K562 (cell line): ENCODE results near the gene TICAM1. TPM values are rescaled to one million over a fixed set of nuclear protein-coding genes. Genes with fewer than 3 reads are reported as not detected.

ENCODE experiments used
- ATF7 ChIP-seq: fragments of 450-650 bp; IDR thresholded peaks from 2 replicates; pipeline ENCODE4 v1.7.1; 2014; ENCODE audit warnings: mild to moderate bottlenecking, moderate library complexity
- ELF1 ChIP-seq: fragments of 200-800 bp; sonication (Bioruptor generic); IDR thresholded peaks from 2 replicates; pipeline ENCODE4 v1.6.1; 2016; ENCODE audit warnings: missing genetic modification characterization, missing compliant biosample characterization
- FUS ChIP-seq: fragments of 200-400 bp; formaldehyde crosslinking; optimal IDR thresholded peaks from 2 replicates; pipeline ENCODE3; 2017; ENCODE audit warnings: low read depth, low read length
- JUNB ChIP-seq: fragments of 450-650 bp; formaldehyde crosslinking; conservative IDR thresholded peaks from 2 replicates; pipeline ENCODE4 v1.4.0; 2020; ENCODE audit warnings: mild to moderate bottlenecking
- MEF2A ChIP-seq: IDR thresholded peaks from 2 replicates; pipeline ENCODE4 v1.6.1; 2011; ENCODE audit warnings: low read depth, mild to moderate bottlenecking, low read length, moderate library complexity; ENCODE audit not compliant: control insufficient read depth
- NFRKB ChIP-seq: fragments of 450-650 bp; IDR thresholded peaks from 2 replicates; pipeline ENCODE4 v1.6.1; 2016; ENCODE audit warnings: low read depth
- PML ChIP-seq: IDR thresholded peaks from 2 replicates; pipeline ENCODE4 v1.6.1; 2012; ENCODE audit warnings: low read length, inconsistent platforms
- RCOR1 ChIP-seq, 2 experiments: IDR thresholded peaks; 2 replicates each; pipeline ENCODE4 v1.6.1; 2012; ENCODE audit warnings: low read depth in 2 of 2, low read length in 2 of 2, borderline replicate concordance in 1 of 2, improper control_type of control experiment in 1 of 2
- SMARCA4 ChIP-seq: fragments of 450-650 bp; IDR thresholded peaks from 2 replicates; pipeline ENCODE4 v1.6.1; 2016
- YY1 ChIP-seq, 3 experiments: IDR thresholded peaks; 2 replicates each; pipeline ENCODE4 v1.6.1; 2011; ENCODE audit warnings: low read length in 2 of 3, mild to moderate bottlenecking in 2 of 3, moderate library complexity in 2 of 3, borderline replicate concordance in 1 of 3, control low read depth in 1 of 3, low read depth in 1 of 3; ENCODE audit not compliant: insufficient read depth in 3 of 3, insufficient replicate concordance in 2 of 3, control insufficient read depth in 1 of 3, insufficient read length in 1 of 3; ENCODE audit errors: extremely low read depth in 1 of 3
- polyA plus RNA-seq, 8 experiments: library from polyadenylated mRNA; depleted of rRNA in 4 of 8; stranded (reverse) in 5 of 8; unstranded in 3 of 8; fragments of >200 nt; fragmentation: Nextera tagmentation in 2 of 8; fragmentation: Illumina TruSeq in 1 of 8; extraction: Ambion mirVana in 2 of 8; extraction: Trizol in 1 of 8; gene quantifications; 2 replicates each; pipeline versions ENCODE4 v1.2.1 to v1.2.3, GENCODE V29; 2011 to 2014; ENCODE audit warnings: inconsistent platforms in 1 of 8, missing spikeins in 1 of 8
- total RNA-seq, 7 experiments: library from RNA; depleted of rRNA in 6 of 7; stranded (reverse); fragments of >200 nt in 6 of 7; fragmentation: Illumina TruSeq in 2 of 7; extraction: Trizol in 2 of 7; gene quantifications; 2 replicates each; pipeline versions ENCODE4 v1.2.1 to v1.2.3, GENCODE V29; 2011 to 2021; ENCODE audit warnings: low replicate concordance in 1 of 7
- TF ChIP-seq, protein P1 (sequence below): fragments of 450-650 bp; IDR thresholded peaks from 2 replicates; pipeline ENCODE4 v1.6.1; 2017; ENCODE audit warnings: antibody characterized with exemption, mild to moderate bottlenecking
- TF ChIP-seq, protein P2 (sequence below): fragments of 200-800 bp; sonication (Bioruptor generic); IDR thresholded peaks from 2 replicates; pipeline ENCODE4 v1.6.1; 2017; ENCODE audit warnings: missing genetic modification characterization, missing compliant biosample characterization

The TICAM1 gene
- total and polyA plus RNA-seq, 9 of the 15 experiments (the other 6 are each of a cell fraction or from before 2014, with no cell fraction given) = 0.07 to 11.6 (median 1.5) TPM

DNA sequence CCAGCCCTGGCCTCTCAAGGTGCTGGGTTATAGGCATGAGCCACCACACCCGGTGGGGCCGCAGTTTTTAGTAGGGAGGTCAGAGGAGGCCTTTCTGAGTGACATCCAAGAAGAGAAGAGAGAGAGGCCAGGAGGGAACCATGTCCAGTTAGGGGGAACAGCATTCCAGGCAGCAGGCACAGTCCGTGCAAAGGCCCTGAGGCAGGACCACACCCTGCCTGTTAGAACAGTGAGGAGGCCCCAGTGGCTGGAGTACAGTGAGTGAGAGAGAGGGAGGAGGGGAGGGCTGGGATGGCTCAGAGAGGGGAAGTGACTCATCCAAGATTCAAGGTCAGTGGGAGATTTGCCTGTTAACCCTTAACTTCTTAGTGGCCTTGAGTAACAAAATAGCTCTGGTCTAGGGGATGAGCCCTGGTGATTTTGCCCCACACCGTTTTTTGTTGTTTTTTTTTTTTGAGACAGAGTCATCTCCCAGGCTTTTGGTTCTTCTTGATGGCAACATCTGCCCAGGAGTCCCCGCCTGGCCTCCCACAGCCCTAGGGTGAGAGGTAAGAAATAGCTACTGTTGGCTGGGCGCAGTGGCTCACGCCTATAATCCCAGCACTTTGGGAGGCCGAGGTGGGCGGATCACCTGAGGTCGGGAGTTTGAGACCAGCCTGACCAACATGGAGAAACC, 38.7 kb upstream of the TICAM1 start (continued):
- TF ChIP-seq RCOR1 (IDR thresholded peaks at IDR 0.05; ENCODE audit: borderline replicate concordance in 1 of 2, low read depth in 2 of 2, low read length in 2 of 2) = peak; percentile 92 to 99
- TF ChIP-seq, protein P1, sequence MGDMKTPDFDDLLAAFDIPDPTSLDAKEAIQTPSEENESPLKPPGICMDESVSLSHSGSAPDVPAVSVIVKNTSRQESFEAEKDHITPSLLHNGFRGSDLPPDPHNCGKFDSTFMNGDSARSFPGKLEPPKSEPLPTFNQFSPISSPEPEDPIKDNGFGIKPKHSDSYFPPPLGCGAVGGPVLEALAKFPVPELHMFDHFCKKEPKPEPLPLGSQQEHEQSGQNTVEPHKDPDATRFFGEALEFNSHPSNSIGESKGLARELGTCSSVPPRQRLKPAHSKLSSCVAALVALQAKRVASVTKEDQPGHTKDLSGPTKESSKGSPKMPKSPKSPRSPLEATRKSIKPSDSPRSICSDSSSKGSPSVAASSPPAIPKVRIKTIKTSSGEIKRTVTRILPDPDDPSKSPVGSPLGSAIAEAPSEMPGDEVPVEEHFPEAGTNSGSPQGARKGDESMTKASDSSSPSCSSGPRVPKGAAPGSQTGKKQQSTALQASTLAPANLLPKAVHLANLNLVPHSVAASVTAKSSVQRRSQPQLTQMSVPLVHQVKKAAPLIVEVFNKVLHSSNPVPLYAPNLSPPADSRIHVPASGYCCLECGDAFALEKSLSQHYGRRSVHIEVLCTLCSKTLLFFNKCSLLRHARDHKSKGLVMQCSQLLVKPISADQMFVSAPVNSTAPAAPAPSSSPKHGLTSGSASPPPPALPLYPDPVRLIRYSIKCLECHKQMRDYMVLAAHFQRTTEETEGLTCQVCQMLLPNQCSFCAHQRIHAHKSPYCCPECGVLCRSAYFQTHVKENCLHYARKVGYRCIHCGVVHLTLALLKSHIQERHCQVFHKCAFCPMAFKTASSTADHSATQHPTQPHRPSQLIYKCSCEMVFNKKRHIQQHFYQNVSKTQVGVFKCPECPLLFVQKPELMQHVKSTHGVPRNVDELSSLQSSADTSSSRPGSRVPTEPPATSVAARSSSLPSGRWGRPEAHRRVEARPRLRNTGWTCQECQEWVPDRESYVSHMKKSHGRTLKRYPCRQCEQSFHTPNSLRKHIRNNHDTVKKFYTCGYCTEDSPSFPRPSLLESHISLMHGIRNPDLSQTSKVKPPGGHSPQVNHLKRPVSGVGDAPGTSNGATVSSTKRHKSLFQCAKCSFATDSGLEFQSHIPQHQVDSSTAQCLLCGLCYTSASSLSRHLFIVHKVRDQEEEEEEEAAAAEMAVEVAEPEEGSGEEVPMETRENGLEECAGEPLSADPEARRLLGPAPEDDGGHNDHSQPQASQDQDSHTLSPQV = peak; percentile 24; the same call in 1 of the 2 replicates
- TF ChIP-seq NFRKB = no peak
- TF ChIP-seq FUS = no peak
- TF ChIP-seq ATF7 = peak; percentile 82
- TF ChIP-seq, protein P2, sequence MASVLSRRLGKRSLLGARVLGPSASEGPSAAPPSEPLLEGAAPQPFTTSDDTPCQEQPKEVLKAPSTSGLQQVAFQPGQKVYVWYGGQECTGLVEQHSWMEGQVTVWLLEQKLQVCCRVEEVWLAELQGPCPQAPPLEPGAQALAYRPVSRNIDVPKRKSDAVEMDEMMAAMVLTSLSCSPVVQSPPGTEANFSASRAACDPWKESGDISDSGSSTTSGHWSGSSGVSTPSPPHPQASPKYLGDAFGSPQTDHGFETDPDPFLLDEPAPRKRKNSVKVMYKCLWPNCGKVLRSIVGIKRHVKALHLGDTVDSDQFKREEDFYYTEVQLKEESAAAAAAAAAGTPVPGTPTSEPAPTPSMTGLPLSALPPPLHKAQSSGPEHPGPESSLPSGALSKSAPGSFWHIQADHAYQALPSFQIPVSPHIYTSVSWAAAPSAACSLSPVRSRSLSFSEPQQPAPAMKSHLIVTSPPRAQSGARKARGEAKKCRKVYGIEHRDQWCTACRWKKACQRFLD (CRISPR knock-in tag) = peak; percentile 86
- TF ChIP-seq YY1 (IDR thresholded peaks at IDR 0.05; ENCODE audit: borderline replicate concordance in 1 of 3, control insufficient read depth in 1 of 3, extremely low read depth in 1 of 3, insufficient read depth in 3 of 3, insufficient read length in 1 of 3, insufficient replicate concordance in 2 of 3, low read depth in 1 of 3, low read length in 2 of 3) = peak in 1 of 3 experiments; percentile 45
- TF ChIP-seq JUNB (CRISPR knock-in tag) = no peak
- no peak for TF ChIP-seq PML
- TF ChIP-seq MEF2A = no peak
- no peak for TF ChIP-seq ELF1 (tag)
- TF ChIP-seq SMARCA4 = peak; percentile 95
